GM21529 (cell line): ENCODE data around the gene NOP53.
"Not testable (repeated sequence)": the region's sequence is repeated elsewhere in the genome, so short reads cannot be mapped to it uniquely, and the experiment has no call there.

Source experiments
- ATAC-seq: cut with Tn5 transposase; IDR thresholded peaks from one replicate; pipeline ENCODE4 v1.9.1; 2021; ENCODE audit not compliant: unreplicated experiment

The NOP53 gene

DNA sequence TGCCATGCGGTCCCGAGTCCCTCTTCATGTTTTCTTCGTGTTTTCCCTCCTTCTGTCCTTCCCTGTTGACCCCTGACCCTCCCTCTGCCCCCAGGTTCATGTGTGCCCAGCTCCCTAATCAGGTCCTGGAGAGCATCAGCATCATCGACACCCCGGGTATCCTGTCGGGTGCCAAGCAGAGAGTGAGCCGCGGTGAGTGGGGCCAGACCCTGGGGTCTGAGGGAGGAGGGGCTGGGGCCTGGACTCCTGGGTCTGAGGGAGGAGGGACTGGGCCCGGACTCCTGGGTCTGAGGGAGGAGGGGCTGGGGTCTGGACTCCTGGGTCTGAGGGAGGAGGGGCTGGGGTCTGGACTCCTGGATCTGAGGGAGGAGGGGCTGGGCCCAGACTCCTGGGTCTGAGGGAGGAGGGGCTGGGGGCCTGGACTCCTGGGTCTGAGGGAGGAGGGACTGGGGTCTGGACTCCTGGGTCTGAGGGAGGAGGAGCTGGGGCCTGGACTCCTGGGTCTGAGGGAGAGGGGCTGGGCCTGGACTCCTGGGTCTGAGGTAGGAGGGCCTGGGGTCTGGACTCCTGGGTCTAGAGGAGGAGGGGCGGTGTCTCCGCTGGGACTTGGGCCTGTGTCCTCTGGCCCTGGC, 26.8 kb upstream of the NOP53 start:
- not testable (repeated sequence) for ATAC-seq

DNA sequence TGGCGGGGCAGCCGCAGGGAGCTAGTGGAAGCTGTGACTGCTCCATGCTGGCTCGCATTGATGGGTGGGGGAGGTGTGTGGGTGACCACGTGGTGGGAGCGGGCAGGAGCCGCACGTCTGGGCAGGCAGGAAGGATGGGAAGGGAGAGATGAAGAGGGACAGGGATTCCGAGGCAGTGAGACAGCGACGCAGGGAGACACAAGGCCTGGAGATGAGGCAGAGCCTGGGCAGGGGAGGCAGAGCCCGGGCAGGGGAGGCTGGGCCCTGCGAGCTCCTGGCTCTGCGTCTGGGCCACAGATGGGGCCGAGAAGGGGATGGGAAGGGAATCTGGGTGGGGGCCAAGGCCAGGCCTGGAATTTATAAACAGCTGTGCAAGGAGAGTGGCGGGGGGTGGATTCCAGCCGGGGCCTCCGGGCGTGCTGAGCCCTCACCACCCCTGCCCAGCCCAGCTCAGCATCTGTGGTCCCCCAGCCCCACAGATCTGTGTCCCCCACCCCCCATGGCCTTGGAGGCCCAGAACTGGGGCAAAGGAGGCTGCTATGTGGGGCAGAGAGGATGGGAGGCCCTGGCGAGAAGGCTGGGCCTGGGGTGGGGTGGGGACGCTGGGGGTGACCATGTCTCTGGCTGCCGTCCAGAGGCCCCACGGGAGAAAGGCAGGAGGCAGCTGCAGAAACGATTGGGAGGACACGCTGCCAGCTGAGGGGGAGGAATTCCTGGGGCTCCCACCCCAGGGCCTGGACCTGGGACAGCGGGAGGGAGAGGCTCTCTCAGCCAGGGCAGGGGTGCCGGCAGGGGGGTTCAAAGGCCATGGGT, 26.1 kb upstream of the NOP53 start:
- no peak for ATAC-seq

GRCh38 chr19:47720669-47721422, 24.5 kb upstream of the NOP53 start:
- ATAC-seq = no peak

- ATAC-seq = no peak
Measured at GRCh38 chr19:47723581-47723940, 21.8 kb upstream of the NOP53 start.

GRCh38 chr19:47725759-47726401, 19.5 kb upstream of the NOP53 start:
- ATAC-seq = no peak

GRCh38 chr19:47726467-47726866, 18.9 kb upstream of the NOP53 start:
- ATAC-seq = no peak

GRCh38 chr19:47728295-47728694, 17.1 kb upstream of the NOP53 start:
- not testable (repeated sequence) for ATAC-seq

DNA sequence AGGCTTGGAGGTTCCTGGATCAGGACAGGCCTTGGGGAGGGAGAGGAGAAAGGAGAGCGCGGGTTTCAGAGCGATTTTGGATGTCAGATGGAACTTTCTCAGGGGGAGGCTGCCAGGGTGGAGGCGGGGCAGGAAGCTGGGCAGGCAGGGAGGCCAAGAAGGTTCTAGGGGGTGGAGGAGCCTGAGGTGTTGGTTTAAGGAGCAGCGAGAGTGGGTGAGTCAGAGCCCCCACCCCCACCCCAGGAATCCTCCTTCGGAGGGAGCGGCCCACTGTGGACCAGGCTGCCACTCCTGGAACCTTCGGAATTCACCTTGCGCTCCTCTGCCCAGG, 15.9 kb upstream of the NOP53 start:
- no peak for ATAC-seq

GRCh38 chr19:47729799-47730520, 15.4 kb upstream of the NOP53 start:
- ATAC-seq = no peak

- no peak for ATAC-seq
Measured at GRCh38 chr19:47730521-47730889, 14.8 kb upstream of the NOP53 start.

DNA sequence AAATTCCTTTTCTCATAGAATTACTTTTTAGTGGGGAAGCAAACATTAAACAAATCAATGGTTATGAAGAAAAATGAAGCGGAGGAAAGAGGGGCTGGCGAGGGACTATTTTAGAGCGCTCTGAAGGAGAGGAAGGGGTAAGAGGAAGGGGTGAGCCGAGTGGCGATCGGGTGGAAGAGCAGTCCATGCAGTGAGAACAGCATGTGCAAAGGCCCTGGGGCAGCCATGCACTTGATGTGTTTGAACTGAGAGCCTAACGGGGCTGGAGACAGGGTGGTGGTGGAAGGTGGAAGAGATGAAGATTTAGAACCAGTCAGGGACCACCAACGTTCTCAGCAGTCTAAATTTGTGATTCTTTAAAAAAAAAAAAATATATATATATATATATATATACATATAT, 14.4 kb upstream of the NOP53 start:
- no peak for ATAC-seq

DNA sequence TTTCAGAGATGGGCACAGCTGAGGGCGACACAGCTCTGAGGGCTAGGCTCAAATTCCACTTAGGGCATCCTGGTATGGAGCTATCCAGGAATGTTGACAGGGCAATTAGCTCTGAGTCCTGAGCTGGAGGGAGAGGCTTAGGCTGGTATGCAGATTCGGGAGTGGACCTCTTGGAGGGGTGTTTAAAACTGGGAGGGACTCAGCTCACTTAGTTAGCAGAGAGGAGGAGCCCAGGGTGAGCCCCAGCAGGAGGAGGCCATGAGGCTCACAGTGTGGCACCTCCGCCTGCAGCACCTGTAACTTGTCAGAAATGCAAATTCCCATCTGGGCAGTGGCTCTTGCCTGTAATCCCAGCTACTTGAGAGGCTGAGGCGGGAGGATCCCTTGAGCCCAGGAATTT, 10.2 kb upstream of the NOP53 start:
- ATAC-seq = no peak

- ATAC-seq = no peak
Measured at GRCh38 chr19:47740866-47741519, 4.4 kb upstream of the NOP53 start.

- no peak for ATAC-seq
Measured at GRCh38 chr19:47741544-47742140, 3.7 kb upstream of the NOP53 start.

GRCh38 chr19:47742634-47743033, 2.7 kb upstream of the NOP53 start:
- ATAC-seq = no peak

DNA sequence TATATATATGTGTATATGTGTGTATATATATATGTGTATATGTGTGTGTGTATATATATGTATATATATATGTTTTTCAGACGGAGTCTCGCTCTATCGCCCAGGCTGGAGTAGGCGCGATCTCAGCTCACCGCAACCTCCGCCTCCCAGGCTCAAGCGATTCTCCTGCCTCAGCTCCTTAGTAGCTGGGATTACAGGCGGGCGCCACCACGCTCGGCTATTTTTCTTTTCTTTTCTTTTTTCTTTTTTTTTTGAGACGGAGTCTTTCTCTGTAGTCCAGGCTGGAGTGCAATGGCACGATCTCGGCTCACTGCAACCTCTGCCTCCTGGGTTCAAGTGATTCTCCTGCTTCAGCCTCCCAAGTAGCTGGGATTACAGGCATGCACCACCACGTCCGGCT, 783 bp downstream of the NOP53 start:
- ATAC-seq = not testable (repeated sequence)

DNA sequence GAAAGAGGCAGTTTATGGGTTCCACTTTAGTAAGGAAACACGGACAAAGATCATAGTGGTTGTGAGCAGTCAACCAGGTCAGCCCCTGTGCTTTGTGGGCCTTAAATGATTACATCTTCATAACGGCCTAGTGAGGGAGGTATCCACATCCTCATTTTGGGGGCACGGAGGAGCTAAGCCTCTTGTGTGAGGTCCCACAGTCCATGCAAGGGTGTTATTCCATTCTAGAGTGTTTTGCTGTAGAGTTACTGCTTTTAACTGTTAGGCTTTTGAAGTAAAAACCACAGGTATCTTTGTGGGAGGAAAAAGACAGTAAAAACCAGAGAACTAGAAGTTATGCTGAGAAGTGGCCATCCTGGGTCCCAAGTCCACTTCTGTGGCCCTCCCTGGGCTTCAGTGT, 4.0 kb downstream of the NOP53 start:
- no peak for ATAC-seq

DNA sequence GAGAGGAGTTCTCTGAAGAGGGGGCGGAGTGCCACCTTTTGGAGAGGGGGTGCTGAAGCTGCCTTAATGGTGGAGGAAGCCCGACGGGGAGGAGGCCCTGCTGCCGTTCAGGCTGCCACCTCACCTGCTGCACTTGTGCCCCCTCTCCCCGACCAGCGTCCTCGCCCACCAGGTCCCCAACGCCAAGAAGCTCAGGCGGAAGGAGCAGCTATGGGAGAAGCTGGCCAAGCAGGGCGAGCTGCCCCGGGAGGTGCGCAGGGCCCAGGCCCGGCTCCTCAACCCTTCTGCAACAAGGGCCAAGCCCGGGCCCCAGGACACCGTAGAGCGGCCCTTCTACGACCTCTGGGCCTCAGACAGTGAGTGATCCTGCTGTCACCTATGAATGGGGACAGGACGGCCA, 5.4 kb downstream of the NOP53 start:
- no peak for ATAC-seq

GRCh38 chr19:47752440-47753211, 7.3 kb downstream of the NOP53 start:
- no peak for ATAC-seq
